ENCODE results near the gene GABRB1.

GABRB1 gene

DNA sequence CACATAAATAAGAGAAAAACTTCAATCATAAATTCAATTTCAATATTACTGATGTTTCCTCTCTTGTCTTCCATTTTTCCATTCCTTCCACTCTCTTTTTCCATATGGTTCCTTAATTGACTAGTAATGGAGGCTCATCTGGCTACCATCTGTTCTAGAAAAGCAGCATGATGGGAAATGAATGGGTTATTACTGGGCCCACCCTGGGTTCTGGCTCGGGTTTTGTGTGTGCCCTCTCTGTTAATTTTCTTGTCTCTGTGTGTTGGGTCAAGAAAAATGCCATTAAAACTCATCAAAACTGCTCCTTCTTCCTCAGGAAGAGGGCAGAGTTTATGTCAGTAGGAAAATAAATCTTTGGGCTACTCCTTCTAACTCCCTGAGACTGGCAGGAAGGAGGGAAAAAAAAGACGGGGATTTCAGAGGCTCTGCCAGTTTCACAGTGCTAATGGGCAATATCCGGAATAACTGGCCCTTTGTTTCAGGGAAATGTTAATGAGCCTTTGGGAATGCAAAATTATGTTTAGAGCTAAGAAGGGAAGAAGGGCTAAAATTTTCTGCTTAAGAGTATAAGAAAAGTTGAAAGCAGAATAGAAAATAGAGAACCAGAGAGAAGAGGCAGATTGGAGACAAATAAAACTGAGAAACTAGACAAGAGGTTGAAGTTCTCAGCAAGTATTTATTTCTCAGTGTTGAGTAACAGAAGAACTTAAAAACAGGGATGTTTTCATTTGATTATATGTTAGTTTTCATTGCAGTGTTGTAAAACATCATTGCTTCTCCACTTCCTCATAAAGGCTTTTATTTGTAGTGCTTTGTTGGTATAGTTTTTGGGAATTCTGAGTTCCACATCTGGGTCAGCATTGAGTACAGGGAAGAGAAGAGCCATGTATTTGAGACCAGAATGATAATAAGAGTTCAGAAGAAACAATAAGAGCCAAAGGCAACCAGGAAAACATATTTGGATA, 19.7 kb downstream of the GABRB1 start:
- no peak for DNase-seq

DNA sequence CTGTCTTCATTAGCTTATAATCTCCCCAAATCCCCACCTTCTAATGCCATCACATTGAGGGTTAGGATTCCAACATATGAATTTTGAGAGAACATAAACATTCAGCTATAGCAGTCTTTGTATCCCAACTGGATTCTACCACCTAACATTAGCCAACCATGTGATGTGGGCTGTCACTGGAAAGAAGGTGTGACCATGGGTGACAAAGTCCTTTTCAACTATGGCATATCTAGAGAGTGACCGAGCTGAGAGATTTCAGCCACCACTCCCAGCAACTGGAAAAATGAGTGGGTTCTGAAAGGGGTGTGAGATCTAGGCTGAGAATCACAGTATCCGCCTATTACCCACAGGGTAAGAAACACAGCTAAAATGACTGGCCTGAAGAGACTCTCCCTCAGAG, 22.1 kb downstream of the GABRB1 start:
- no peak for DNase-seq

DNA sequence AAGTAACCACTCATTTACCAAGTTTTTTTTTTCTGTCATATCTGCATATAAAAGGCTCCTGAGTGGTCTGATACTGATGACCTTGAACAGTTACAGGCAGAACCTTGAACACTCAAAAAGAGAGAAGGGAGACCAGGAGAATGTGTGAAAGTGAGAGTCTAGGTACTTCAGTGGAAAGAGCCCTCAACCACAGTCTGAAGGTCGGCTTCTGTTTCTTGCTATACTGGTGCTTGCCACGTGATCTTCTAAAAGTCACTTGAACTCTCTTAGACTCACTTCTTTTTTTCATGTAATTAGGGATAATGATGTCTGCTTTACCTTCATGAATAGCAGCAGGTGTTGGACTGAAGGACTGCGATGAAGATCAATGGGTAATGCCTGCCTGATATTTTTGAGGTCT, 22.8 kb downstream of the GABRB1 start:
- no peak for DNase-seq

DNA sequence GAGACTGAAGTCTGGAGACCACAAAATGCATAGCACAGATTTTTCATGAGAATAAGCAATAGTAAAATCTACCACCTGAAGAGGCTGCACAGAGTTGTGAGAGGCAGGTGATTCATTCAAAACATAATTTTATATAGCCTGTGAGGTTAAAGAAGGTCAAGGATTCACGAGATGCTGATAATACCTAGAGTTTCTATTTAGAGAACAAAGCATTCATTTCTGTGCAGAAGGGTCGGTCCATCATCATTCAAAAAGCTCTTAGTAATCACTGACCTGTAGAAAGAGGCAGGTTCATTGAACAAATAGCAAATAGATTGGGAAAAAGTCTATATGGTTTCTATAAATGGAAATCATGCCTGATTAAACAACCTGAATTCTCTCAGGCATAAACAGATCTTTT, 26.6 kb downstream of the GABRB1 start:
- DNase-seq, result no peak

DNA sequence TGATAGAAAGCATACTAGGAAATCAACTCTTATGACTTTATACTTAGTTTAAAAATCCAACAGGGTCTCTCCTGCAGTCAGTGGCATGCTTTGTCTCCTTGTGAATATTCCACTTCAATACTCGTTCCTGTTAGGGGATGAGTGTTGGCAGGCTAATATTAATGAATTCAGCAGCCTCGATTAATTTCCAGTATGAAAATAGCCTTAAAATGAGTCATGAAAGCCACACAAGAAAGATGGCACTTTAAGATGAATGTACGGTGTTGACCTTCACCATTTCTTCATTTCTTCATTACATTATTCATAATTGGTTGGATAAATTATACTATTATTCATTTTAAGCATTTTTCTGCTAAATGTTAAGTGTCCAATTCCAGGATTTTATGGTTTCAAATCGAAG, 29.2 kb downstream of the GABRB1 start:
- DNase-seq, result no peak

DNA sequence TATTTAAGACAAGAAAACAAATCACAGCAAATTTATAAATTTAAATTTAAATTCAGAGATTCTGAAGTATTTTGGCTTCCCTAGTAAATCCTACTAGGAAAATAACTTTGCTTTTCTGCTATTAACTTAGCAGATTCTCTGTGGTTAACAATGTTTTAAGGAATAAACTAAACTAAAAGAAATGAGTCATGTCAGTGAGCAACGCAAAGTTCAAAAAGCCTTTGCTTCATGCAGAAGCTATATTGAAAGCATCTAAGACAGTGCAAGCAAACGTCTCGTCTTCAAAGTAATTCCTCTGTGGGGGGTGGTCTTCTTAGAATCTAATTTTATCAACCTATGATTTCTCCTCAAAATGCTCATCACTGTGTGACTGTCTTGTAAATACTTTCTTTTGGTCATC, 30.1 kb downstream of the GABRB1 start:
- DNase-seq, result no peak

DNA sequence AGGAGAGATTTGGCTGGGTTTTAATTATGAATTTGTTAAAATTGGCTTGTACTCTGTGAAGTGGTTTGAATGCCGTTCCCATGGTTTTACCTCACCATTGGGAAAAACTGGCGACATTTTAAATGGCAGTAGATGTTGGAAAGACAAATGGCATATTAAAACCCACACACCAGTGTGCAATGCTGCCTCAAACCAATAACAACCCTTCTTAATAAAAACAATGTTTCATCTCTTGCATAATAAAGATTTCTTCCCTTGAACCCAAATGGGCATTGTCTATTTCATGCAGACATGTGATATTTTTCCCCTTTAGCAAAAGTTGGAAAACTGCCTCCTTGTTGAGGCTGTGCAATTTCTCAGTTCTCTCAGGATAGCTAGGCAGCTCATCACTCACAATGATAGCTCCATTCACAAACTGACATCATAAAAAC, 33.7 kb downstream of the GABRB1 start:
- no peak for DNase-seq

DNA sequence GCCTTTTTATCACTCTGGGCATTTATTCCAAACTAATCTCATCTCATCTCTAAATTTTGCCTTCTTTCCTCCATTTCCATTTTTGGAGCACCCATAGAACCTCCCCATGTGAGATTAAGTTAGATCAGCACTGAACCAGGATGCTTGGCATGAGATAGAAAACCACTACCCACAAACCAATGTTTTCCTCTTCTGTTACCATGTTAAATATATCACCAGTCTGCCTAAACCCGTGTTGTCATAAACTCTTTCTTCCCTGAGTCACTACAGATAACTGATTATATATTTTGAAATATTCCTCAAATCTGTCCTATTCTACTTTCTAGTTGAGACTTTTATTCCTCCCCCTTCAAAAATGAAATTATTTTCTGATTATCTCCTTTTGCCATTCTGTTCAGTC, 37.6 kb downstream of the GABRB1 start:
- DNase-seq, result no peak

DNA sequence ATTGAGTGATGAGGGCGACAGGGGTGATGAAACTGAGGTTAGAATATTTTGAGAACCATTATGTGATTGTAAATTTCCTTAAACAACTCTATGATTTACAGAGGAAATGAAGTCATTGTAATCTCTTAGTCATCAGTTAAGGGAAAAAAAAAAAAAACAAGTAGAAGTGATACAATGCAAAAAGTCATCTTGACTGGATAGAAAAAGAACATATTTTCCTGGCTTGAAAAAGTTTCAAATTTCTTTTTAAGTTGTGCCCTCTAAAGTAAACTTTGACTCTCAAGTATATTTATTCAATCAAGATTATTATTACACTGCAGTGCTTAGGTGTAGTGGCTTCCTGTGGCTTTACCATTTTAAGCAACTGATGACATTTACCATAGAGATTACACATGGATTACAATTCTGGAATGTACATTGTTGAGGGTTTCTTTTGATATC, 40.6 kb downstream of the GABRB1 start:
- peak; percentile 0 for DNase-seq

DNA sequence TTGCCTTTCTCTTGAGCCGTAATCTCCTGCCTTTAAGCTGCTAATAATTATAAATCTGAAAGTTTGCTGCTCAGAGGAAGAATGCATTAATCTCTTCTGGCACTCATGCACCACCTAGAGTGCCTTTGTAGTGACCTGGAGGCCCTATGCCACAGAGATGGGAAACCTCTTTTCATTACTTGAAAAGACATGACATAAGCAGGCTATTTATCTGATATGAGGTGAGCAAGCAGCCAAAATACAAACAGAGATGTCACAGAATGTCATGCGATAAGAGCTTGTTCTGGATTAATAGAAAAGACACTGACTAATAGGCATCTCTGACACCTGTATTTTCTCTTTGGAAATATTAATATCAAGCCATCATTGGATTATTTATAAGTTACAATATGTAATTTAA, 42.3 kb downstream of the GABRB1 start:
- DNase-seq, result no peak

DNA sequence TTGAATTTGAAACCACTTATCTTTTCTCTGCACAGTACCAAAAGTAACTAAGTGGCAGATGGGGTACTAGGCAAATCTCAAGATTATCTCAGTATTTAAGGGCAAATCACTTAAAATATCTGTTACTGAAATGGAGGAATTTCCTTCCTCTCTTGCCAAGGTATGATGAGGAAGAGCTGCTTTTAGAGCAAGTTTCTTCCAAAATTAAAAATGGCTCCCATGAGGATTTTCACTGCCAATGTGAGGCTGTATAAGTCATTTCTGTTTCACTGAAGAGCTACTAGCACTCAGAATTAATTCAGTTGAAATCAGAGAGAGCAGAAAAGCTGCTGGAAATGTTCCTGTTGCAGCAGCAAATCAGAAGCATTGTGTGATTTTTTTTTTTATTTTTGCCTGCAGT, 43.4 kb downstream of the GABRB1 start:
- no peak for DNase-seq

DNA sequence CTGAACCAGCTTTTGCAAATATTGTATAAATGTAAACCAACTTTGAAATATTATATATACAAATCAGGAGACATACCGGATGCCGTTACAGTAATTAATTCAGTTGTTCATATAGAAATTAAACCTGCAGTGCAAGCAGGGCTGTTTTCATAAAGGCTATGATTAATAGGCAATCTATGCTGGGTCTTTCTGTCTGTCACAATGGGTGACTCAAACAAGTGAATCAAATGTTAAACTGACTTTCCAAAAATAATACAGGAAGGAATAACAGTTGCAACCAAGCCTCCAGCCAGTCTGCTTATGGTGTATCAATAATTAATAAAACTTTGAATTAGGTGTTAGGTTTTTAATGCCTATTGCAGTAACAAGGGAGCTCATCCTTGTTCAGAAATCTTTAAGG, 43.9 kb downstream of the GABRB1 start:
- no peak for DNase-seq

DNA sequence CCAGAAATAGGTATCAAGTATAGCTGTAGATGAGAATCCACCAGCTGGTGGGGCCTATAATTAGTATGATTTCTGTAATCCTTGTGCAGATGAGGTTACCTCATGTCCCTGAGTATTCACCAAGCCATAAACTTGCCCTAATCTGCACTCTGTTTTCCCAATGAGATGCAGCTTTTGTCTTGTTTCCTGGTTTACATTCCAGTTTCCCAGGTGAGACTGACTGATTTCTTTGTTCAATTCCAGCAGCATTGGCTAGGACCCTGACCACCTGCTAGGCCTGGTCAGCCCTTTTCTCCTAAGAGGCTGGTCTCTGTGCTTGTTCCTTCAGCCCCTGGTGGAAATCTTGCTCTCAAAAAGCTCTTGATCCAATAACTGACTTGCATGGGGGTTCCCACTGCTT, 44.6 kb downstream of the GABRB1 start:
- no peak for DNase-seq

DNA sequence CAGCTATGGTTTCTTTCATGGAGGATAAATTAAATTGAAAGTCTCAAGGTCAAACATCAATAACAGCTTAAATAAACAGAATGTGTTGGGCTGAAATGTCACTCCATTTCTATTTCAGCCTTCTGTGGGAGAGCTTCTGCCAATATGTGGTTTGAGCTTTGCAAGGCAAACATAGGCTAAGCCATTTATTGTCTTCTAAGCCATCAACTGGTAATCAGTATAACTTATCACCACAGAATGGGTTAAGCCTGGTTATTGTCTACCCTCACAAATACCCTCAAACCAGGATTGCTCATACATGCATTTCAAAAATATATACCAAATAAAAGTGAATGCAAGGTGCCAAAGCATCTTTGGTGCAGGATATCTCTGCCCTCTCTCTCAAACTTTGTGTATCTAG, 52.7 kb downstream of the GABRB1 start:
- no peak for DNase-seq

DNA sequence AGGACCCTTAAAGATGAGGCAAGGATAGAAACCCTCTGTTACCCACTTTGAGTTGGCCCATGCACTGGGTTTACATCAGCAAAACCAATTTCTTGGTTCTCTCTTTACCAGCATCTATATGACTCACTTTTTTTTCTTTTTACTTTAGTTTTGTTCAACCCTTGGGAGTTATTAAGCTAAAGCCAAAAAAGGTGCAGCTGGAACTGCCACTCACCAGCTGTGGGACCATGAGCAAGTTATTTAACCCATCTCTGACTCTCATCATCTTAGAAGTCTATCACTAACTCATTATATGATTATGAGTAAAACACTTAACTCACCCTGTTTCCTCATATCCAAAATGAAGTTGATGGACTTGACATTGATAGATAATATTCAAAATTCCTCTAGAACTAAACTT, 53.4 kb downstream of the GABRB1 start:
- DNase-seq, result no peak

DNA sequence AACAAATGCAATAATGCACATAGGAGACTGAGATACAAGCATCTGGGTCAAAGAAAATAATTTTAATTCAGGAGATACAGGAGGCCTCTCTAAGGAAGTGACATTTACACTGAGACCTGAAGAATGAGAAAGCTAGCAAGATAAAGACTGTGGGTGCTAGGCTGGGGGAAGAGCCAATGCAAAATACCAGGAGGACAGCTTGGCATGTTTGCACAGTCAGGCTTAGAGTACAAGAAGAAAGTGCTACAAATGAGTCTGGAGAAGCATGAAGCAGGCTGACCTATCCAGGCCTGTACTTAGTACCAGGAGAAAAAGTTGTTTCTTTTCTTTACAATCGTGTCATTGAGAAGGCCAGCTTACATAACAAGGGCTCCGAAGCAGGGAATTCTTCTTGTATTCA, 56.9 kb downstream of the GABRB1 start:
- no peak for DNase-seq

DNA sequence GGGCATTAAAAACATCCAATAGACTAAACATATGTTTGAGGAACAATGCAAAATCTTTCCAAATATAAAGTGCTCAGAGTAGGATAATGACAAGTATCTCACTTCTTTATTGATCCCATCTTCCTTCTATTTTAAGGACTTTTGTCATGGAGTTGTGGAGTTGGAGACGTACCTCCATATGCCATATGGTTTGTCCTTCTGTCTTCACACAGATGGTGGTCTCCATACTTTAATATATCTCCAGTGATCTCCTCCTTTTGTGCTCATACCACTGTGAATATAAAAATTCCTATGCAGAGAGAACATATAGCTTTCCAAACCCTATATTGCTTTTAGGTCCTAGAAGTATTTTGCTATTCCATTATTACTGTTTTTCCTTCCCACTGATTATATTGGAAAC, 64.5 kb downstream of the GABRB1 start:
- DNase-seq, result no peak

DNA sequence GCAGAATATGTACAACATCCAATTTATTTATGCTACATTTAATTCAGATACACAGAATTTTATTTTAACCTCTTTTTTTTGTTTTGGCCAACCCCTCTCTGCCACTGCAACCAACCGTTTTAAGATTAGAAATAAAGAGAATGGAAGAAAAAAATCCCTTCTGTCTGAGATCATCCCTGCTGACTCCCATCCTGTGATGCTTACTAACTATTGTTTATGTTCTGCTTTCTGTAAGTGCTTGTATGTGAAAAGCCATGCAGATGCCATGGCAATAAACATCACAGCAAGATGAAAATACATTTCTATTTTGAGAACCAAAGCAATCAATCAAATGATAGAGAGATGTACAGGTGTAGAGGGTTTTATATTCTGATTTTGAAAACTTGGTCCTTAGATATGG, 70.1 kb downstream of the GABRB1 start:
- no peak for DNase-seq

DNA sequence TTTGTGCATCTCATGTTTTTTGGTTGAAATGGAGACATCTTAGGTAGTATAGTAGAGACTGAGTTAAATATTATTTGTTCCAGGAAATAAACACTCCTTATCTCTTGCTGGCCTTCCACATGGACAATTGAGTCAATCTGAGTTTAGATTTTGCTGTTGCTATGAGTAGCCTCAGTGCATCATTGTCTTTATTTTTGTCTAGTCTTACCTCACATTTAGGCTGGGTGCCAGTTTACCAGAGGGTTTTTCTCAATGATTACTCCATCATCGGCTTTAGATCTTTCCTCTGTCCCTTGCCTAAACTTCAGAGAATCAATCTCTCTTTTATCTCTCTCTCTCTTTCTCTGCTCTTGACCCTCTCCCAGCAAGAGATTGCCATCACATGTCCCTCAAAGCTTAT, 73.6 kb downstream of the GABRB1 start:
- DNase-seq, result no peak

DNA sequence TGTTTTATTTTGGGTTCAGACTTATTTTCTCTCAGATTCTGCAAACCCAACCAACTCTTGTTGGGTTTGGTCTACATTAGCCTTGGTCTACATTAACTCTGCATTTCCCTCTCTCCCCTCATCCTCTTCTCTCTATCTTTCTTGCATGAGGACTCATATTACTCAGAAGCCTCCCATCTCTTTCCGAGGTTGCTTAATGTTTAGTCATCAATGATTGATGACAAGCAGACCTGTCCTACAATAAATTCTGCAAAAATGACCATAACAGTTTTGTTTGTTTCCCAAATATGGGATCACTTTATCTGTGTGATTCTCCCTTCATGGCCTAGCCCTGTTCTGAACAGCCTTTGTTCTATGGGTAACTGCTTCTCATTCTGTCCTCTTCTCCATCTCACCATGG, 75.2 kb downstream of the GABRB1 start:
- no peak for DNase-seq

DNA sequence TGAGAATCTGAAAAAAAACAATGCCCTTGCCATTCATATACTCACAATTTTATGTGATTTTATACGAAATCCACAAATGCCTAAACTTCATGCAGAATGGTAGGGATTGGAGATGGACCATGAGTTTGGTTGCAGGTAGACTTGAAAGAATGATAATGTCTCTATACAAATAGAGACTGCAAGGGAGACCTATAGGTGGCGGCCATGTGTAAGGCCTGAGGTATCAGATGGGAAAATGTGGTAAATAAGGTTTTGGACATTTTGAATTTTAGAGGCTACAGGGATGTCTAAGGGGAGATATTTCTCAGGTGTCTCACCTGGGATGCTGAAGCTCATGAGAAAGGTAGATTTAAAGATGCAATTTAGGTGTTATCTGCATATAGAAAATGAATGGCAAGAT, 78.0 kb downstream of the GABRB1 start:
- DNase-seq, result no peak

DNA sequence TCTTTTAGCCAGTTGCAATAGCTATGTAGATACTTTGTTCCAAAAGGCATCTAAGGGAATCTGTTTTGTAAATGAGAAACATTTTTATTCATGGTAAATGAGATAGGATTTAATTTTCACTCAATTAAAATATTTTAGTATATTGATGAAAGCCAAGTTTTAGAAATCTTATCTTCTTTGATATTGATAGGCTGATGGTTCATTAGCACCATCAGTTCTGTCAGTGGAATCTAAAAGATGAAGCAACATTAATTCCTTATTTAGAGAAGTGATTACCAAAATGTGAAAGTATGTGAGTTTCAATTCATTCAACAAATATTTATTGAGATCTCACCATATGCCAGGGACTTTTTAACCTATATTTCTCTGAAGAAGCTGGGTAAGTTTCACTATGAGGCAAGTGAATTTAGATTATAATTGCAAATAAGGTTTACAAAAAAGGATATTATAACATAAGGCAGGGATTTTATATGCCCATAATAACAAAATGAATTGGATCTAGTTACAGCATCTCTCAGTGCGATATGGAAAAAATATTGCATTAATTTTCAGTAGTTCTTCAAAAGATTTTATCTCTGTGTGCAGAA, 79.3 kb downstream of the GABRB1 start:
- no peak for DNase-seq

DNA sequence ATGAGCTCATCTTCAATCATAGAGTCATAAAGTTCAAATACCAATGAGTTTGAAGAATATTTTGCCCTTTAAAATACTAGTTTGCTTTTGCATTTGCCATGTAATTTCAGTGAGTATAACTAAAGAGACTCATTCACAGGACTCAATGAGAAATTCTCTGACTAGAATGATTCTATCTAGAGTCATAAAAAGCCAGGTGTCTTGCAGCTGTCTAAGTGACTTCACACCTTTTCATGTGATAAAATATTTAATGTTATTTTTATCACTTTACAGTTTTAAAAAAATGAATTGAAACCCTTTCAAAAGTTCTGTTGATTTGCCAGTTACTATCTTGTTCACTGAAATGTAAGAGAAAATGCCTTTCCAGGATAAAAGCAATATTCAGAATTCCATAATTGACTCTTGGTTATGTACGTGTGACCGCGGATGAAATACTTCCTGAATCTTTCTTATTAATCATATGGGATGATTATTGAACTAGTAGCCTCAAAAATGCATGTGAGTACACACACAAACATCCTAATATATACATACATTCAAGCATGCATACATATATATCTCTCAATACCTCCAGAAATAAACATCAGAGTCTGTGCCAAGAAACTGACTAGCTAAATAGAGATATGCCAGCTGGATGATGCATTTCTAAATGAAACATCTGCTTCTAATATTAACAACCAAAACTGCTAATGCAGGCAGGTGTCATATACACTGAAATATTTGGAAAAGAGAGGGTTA, 87.0 kb downstream of the GABRB1 start:
- DNase-seq, result no peak

DNA sequence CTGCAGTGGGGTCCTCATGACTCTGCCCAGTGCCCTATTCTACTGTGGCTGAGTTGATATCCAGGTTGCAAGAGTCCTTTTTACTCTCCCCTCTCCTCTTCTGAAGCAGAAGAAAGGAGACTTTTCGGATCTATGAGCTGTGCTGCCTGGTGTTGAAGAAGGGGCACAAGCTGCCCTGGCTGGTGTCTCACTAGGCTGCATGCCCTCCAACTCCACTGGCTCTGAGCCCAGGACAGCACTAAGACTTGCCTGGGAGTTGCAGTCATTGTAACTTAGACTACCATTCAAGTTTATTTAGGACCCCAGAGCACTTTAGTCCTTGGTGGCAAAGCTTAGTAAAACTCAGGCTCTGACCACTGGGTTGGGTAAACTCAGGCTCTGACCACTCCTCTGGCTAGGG, 89.4 kb downstream of the GABRB1 start:
- DNase-seq, result no peak

All from suppressor macrophage treated with lipopolysaccharide for 4 hours (primary cell).